Mesendoderm (in vitro differentiated cells): Measurements from ENCODE around the gene PADI1.

Experiments
- DNase-seq: peaks from one replicate; pipeline ENCODE4 v3.0.0; 2013
- H2AK5ac ChIP-seq: 2 replicates; pipeline ENCODE4 v1.6.1; 2013; ENCODE audit warnings: low read length, inconsistent platforms
- H2BK120ac ChIP-seq: 2 replicates; pipeline ENCODE4 v1.6.1; 2013; ENCODE audit warnings: low read depth, mild to moderate bottlenecking, low read length, moderate library complexity, mixed read lengths
- H2BK15ac ChIP-seq: replicated peaks from 2 replicates; pipeline ENCODE4 v1.6.1; 2013; ENCODE audit warnings: low read depth, mild to moderate bottlenecking, moderate library complexity
- H2BK5ac ChIP-seq: 2 replicates; pipeline ENCODE4 v1.6.1; 2013; ENCODE audit warnings: low read length, inconsistent platforms
- H3K18ac ChIP-seq: 2 replicates; pipeline ENCODE4 v1.6.1; 2013; ENCODE audit warnings: mild to moderate bottlenecking, low read length, mixed read lengths
- H3K23ac ChIP-seq: one replicate; pipeline ENCODE4 v1.6.1; 2013; ENCODE audit warnings: low read length
- H3K27ac ChIP-seq: 2 replicates; pipeline ENCODE4 v1.5.1; 2013; ENCODE audit warnings: low read depth, mild to moderate bottlenecking, inconsistent platforms, low read length, moderate library complexity
- H3K27me3 ChIP-seq: 2 replicates; pipeline ENCODE4 v1.6.1; 2013; ENCODE audit warnings: low read length, control low read depth, mild to moderate bottlenecking, inconsistent platforms; ENCODE audit not compliant: insufficient read depth, poor library complexity
- H3K36me3 ChIP-seq: 2 replicates; pipeline ENCODE4 v1.6.1; 2013; ENCODE audit warnings: low read length, inconsistent platforms; ENCODE audit not compliant: control insufficient read depth, insufficient read depth
- H3K4ac ChIP-seq: one replicate; pipeline ENCODE4 v1.6.1; 2013; ENCODE audit warnings: low read depth, mild to moderate bottlenecking, low read length, moderate library complexity
- H3K4me1 ChIP-seq: 2 replicates; pipeline ENCODE4 v1.6.1; 2013; ENCODE audit warnings: low read depth, low read length, inconsistent platforms; ENCODE audit not compliant: control insufficient read depth
- H3K4me2 ChIP-seq: 2 replicates; pipeline ENCODE4 v1.6.1; 2013; ENCODE audit warnings: low read length
- H3K4me3 ChIP-seq: 2 replicates; pipeline ENCODE4 v1.5.1; 2013; ENCODE audit warnings: mild to moderate bottlenecking, low read length
- H3K56ac ChIP-seq: one replicate; pipeline ENCODE4 v1.6.1; 2013; ENCODE audit warnings: low read length
- H3K79me1 ChIP-seq: 2 replicates; pipeline ENCODE4 v1.6.1; 2013; ENCODE audit warnings: low read length, inconsistent platforms
- H3K79me2 ChIP-seq: 2 replicates; pipeline ENCODE4 v1.6.1; 2013; ENCODE audit warnings: mild to moderate bottlenecking, low read length; ENCODE audit not compliant: control insufficient read depth, insufficient read depth
- H3K9ac ChIP-seq: 2 replicates; pipeline ENCODE4 v1.6.1; 2013; ENCODE audit warnings: low read length, inconsistent platforms
- H4K5ac ChIP-seq: one replicate; pipeline ENCODE4 v1.6.1; 2013; ENCODE audit warnings: low read length
- H4K8ac ChIP-seq: one replicate; pipeline ENCODE4 v1.6.1; 2013; ENCODE audit warnings: low read depth, mild to moderate bottlenecking, control low read depth, low read length, moderate library complexity
- WGBS: extraction: QIAGEN DNeasy Blood & Tissue Kit; methylation state at CpG from one replicate; pipeline ENCODE4 v1.1.7; 2013; ENCODE audit warnings: low lambda C conversion rate, missing lambda C conversion rate; ENCODE audit not compliant: insufficient coverage; ENCODE audit errors: extremely low coverage; 5-methylcytosine and 5-hydroxymethylcytosine counted together

Gene PADI1

GRCh38 chr1:17218939-17219338 is 14.0 kb downstream of the PADI1 start:
- no CpG with 5 or more reads among the region's 7 CpGs for WGBS
- Histone ChIP-seq H3K23ac (no peak overlapping the region), H2BK5ac (no peak overlapping the region), H3K18ac (no peak overlapping the region), H3K36me3 (no peaks in the 10 kb centered on the region), H2AK5ac (no peak overlapping the region), H2BK15ac (no peak overlapping the region), H3K27ac (no peak overlapping the region), H3K4me1 (no peaks in the 10 kb centered on the region), H3K27me3 (no peaks in the 10 kb centered on the region), H4K8ac (no peak overlapping the region), H3K4ac (no peak overlapping the region), H3K56ac (no peak overlapping the region), H4K5ac (no peak overlapping the region), H3K9ac (no peak overlapping the region), H2BK120ac (no peak overlapping the region), H3K79me2 (no peaks in the 10 kb centered on the region), H3K4me2 (no peak overlapping the region), H3K79me1 (no peaks in the 10 kb centered on the region), H3K4me3 (no peak overlapping the region)
- DNase-seq, result no peak

GRCh38 chr1:17220287-17220686 is 15.4 kb downstream of the PADI1 start:
- no peak overlapping the region for H3K4ac ChIP-seq
- H4K8ac ChIP-seq, result no peak overlapping the region
- no peaks in the 10 kb centered on the region for H3K79me1 ChIP-seq
- no peak for DNase-seq
- no peaks in the 10 kb centered on the region for H3K4me1 ChIP-seq
- no CpG with 5 or more reads among the region's 3 CpGs for WGBS
- no peak overlapping the region for H2AK5ac ChIP-seq
- H3K56ac ChIP-seq, result no peak overlapping the region
- H3K18ac ChIP-seq, result no peak overlapping the region
- H3K9ac ChIP-seq, result no peak overlapping the region
- no peak overlapping the region for H3K4me3 ChIP-seq
- no peak overlapping the region for H3K4me2 ChIP-seq
- H2BK120ac ChIP-seq, result no peak overlapping the region
- no peak overlapping the region for H3K27ac ChIP-seq
- H2BK15ac ChIP-seq, result no peak overlapping the region
- H3K27me3 ChIP-seq, result no peaks in the 10 kb centered on the region
- H3K36me3 ChIP-seq, result no peaks in the 10 kb centered on the region
- no peaks in the 10 kb centered on the region for H3K79me2 ChIP-seq
- no peak overlapping the region for H4K5ac ChIP-seq
- no peak overlapping the region for H3K23ac ChIP-seq
- H2BK5ac ChIP-seq, result no peak overlapping the region

- no peak overlapping the region for H2BK5ac ChIP-seq
Measured at GRCh38 chr1:17222557-17222956, 17.6 kb downstream of the PADI1 start.

GRCh38 chr1:17224434-17224833 is 19.5 kb downstream of the PADI1 start:
- no peak overlapping the region for H2BK15ac ChIP-seq
- no peak overlapping the region for H3K27ac ChIP-seq
- no peaks in the 10 kb centered on the region for H3K79me2 ChIP-seq
- H2BK5ac ChIP-seq, result no peak overlapping the region
- no peak overlapping the region for H3K4me3 ChIP-seq
- no peak overlapping the region for H3K4ac ChIP-seq
- no peak overlapping the region for H3K4me2 ChIP-seq
- H3K27me3 ChIP-seq, result no peaks in the 10 kb centered on the region
- H4K5ac ChIP-seq, result no peak overlapping the region
- no peak overlapping the region for H3K23ac ChIP-seq
- WGBS, result no CpG with 5 or more reads among the region's 4 CpGs
- H3K56ac ChIP-seq, result no peak overlapping the region
- no peaks in the 10 kb centered on the region for H3K4me1 ChIP-seq
- DNase-seq, result no peak
- H2AK5ac ChIP-seq, result no peak overlapping the region
- no peak overlapping the region for H3K9ac ChIP-seq
- H3K18ac ChIP-seq, result no peak overlapping the region
- no peaks in the 10 kb centered on the region for H3K36me3 ChIP-seq
- no peak overlapping the region for H4K8ac ChIP-seq
- H2BK120ac ChIP-seq, result no peak overlapping the region
- no peaks in the 10 kb centered on the region for H3K79me1 ChIP-seq

More at GRCh38 chr1:17222557-17222956, 17.6 kb downstream of the PADI1 start:
- no peaks in the 10 kb centered on the region for H3K36me3 ChIP-seq
- no peaks in the 10 kb centered on the region for H3K79me1 ChIP-seq
- H3K18ac ChIP-seq, result no peak overlapping the region
- no peak overlapping the region for H3K4me2 ChIP-seq
- H4K5ac ChIP-seq, result no peak overlapping the region
- no peaks in the 10 kb centered on the region for H3K27me3 ChIP-seq
- no peak overlapping the region for H4K8ac ChIP-seq
- H2BK15ac ChIP-seq, result no peak overlapping the region
- no peak overlapping the region for H3K9ac ChIP-seq
- H3K4me1 ChIP-seq, result no peaks in the 10 kb centered on the region
- H3K4ac ChIP-seq, result no peak overlapping the region
- no peak overlapping the region for H2BK120ac ChIP-seq
- H3K23ac ChIP-seq, result no peak overlapping the region
- no peak overlapping the region for H3K56ac ChIP-seq
- no CpG with 5 or more reads among the region's 14 CpGs for WGBS
- H2AK5ac ChIP-seq, result no peak overlapping the region
- H3K4me3 ChIP-seq, result no peak overlapping the region
- no peak for DNase-seq
- H3K79me2 ChIP-seq, result no peaks in the 10 kb centered on the region
- no peak overlapping the region for H3K27ac ChIP-seq

GRCh38 chr1:17225140-17225539 is 20.2 kb downstream of the PADI1 start:
- Histone ChIP-seq H3K18ac (no peak overlapping the region), H3K4me2 (no peak overlapping the region), H2BK5ac (no peak overlapping the region), H3K79me1 (no peaks in the 10 kb centered on the region), H4K8ac (no peak overlapping the region), H3K9ac (no peak overlapping the region), H3K27me3 (no peaks in the 10 kb centered on the region), H3K27ac (no peak overlapping the region), H3K4me1 (no peaks in the 10 kb centered on the region), H2AK5ac (no peak overlapping the region), H3K23ac (no peak overlapping the region), H3K4ac (no peak overlapping the region), H3K4me3 (no peak overlapping the region), H4K5ac (no peak overlapping the region), H2BK120ac (no peak overlapping the region), H3K79me2 (no peaks in the 10 kb centered on the region), H2BK15ac (no peak overlapping the region), H3K36me3 (no peaks in the 10 kb centered on the region), H3K56ac (no peak overlapping the region)
- WGBS, result no CpG with 5 or more reads among the region's 6 CpGs
- DNase-seq, result no peak

- H3K36me3 ChIP-seq, result no peaks in the 10 kb centered on the region
- no peak overlapping the region for H3K27ac ChIP-seq
- H2AK5ac ChIP-seq, result no peak overlapping the region
- H3K4me1 ChIP-seq, result no peaks in the 10 kb centered on the region
- H3K18ac ChIP-seq, result no peak overlapping the region
- H3K9ac ChIP-seq, result no peak overlapping the region
- no peak overlapping the region for H3K56ac ChIP-seq
- no peak overlapping the region for H4K8ac ChIP-seq
- H3K4me2 ChIP-seq, result no peak overlapping the region
- H3K4ac ChIP-seq, result no peak overlapping the region
- H3K23ac ChIP-seq, result no peak overlapping the region
- H3K4me3 ChIP-seq, result no peak overlapping the region
- no peaks in the 10 kb centered on the region for H3K27me3 ChIP-seq
- no peaks in the 10 kb centered on the region for H3K79me2 ChIP-seq
- no peak overlapping the region for H2BK120ac ChIP-seq
- H2BK15ac ChIP-seq, result no peak overlapping the region
- no peak overlapping the region for H2BK5ac ChIP-seq
- no CpG with 5 or more reads among the region's 7 CpGs for WGBS
- no peak overlapping the region for H4K5ac ChIP-seq
- no peak for DNase-seq
- no peaks in the 10 kb centered on the region for H3K79me1 ChIP-seq
Measured at GRCh38 chr1:17227358-17227915, 22.5 kb downstream of the PADI1 start.
